WTC11 (cell line): ENCODE measurements around the gene PPFIBP1.

Experiments used
- GTF2I ChIP-seq: fragments of 250-450 bp; sonication (Bioruptor Pico); conservative IDR thresholded peaks from 2 replicates; pipeline ENCODE4 v1.4.0; 2021; ENCODE audit warnings: mild to moderate bottlenecking
- JUN ChIP-seq: sonication (generic); formaldehyde crosslinking; IDR thresholded peaks from 2 replicates; pipeline ENCODE4 v1.8.0; 2023; ENCODE audit warnings: mild to moderate bottlenecking, missing genetic modification reagents
- TP53 ChIP-seq: sonication (generic); formaldehyde crosslinking; IDR thresholded peaks from 2 replicates; pipeline ENCODE4 v1.8.1; 2023; ENCODE audit warnings: mild to moderate bottlenecking, missing genetic modification reagents
- TF ChIP-seq, protein P1 (sequence below): sonication (generic); formaldehyde crosslinking; conservative IDR thresholded peaks from 2 replicates; pipeline ENCODE4 v1.8.1; 2023; ENCODE audit warnings: mild to moderate bottlenecking, low read depth, missing genetic modification reagents, moderate library complexity
- TF ChIP-seq, protein P2 (sequence below): fragments of 200-600 bp; IDR thresholded peaks from 2 replicates; pipeline ENCODE4 v1.8.0; 2022; ENCODE audit warnings: antibody characterized with exemption

DNA sequence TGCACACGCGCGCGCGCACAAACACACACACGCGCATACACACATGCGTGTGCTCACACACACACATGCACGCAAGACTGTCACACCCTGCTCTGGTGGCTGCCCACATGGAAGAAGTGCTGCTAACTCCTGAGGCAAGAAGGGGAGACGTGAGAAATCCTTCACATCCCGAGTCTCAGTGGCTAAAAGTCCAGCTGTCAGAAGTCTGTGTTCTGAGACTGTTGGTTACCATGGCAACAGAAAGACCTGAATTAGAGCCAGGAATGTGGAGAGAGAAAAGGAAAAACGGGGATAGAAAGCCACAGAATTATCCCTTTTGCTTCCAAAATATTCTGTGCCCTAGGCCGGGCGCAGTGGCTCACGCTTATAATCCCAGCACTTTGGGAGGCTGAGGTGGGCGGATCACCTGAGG, 71.2 kb downstream of the PPFIBP1 start:
- TF ChIP-seq JUN (CRISPR knock-in tag) (no peak), GTF2I (CRISPR knock-in tag) (no peak), TP53 (CRISPR knock-in tag) (no peak)
- TF ChIP-seq, protein P1, sequence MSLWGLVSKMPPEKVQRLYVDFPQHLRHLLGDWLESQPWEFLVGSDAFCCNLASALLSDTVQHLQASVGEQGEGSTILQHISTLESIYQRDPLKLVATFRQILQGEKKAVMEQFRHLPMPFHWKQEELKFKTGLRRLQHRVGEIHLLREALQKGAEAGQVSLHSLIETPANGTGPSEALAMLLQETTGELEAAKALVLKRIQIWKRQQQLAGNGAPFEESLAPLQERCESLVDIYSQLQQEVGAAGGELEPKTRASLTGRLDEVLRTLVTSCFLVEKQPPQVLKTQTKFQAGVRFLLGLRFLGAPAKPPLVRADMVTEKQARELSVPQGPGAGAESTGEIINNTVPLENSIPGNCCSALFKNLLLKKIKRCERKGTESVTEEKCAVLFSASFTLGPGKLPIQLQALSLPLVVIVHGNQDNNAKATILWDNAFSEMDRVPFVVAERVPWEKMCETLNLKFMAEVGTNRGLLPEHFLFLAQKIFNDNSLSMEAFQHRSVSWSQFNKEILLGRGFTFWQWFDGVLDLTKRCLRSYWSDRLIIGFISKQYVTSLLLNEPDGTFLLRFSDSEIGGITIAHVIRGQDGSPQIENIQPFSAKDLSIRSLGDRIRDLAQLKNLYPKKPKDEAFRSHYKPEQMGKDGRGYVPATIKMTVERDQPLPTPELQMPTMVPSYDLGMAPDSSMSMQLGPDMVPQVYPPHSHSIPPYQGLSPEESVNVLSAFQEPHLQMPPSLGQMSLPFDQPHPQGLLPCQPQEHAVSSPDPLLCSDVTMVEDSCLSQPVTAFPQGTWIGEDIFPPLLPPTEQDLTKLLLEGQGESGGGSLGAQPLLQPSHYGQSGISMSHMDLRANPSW, result no peak
- TF ChIP-seq, protein P2, sequence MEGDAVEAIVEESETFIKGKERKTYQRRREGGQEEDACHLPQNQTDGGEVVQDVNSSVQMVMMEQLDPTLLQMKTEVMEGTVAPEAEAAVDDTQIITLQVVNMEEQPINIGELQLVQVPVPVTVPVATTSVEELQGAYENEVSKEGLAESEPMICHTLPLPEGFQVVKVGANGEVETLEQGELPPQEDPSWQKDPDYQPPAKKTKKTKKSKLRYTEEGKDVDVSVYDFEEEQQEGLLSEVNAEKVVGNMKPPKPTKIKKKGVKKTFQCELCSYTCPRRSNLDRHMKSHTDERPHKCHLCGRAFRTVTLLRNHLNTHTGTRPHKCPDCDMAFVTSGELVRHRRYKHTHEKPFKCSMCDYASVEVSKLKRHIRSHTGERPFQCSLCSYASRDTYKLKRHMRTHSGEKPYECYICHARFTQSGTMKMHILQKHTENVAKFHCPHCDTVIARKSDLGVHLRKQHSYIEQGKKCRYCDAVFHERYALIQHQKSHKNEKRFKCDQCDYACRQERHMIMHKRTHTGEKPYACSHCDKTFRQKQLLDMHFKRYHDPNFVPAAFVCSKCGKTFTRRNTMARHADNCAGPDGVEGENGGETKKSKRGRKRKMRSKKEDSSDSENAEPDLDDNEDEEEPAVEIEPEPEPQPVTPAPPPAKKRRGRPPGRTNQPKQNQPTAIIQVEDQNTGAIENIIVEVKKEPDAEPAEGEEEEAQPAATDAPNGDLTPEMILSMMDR, result no peak
